GM21515 (cell line): Measurements from ENCODE around the gene PDHX.

ENCODE experiments used
- ATAC-seq: cut with Tn5 transposase; IDR thresholded peaks from one replicate; pipeline ENCODE4 v1.9.1; 2021; ENCODE audit not compliant: unreplicated experiment

PDHX gene

GRCh38 chr11:35043936-35044335 is 127.5 kb downstream of the PDHX start:
- no peak for ATAC-seq

GRCh38 chr11:35045236-35045820 is 128.9 kb downstream of the PDHX start:
- no peak for ATAC-seq
